A673 (cell line): ENCODE data around the gene SP6. TPM values are rescaled to one million over a fixed set of nuclear protein-coding genes. Genes with fewer than 3 reads are reported as not detected.

ENCODE experiments used
- BruUV-seq: library from RNA; stranded (reverse); fragments of 400-500 nt; replicated peaks from 2 replicates; lab custom pipeline; 2021; lab: Mats Ljungman, UMichigan
- CTCF ChIA-PET: fragments of 300-600 bp; sonication (Branson Sonifier 250); formaldehyde crosslinking; loops from one replicate; lab custom pipeline; 2022; ENCODE audit warnings: antibody characterized with exemption; lab: Charles Lee
- POLR2A ChIA-PET: fragments of 300-600 bp; sonication (Branson Sonifier 250); formaldehyde crosslinking; loops from one replicate; lab custom pipeline; 2022; ENCODE audit warnings: antibody characterized with exemption; ENCODE audit not compliant: low non-redundant PET; lab: Charles Lee
- DNase-seq: peaks from one replicate; pipeline ENCODE4 v3.0.0-alpha.2; 2015; ENCODE audit warnings: low spot score
- H3K27ac ChIP-seq: fragments of 200-600 bp; sonication (generic); 2 replicates; pipeline ENCODE4 v1.5.1; 2016; ENCODE audit warnings: mixed run types, low read depth, mild to moderate bottlenecking, mixed read lengths, antibody characterized with exemption, low read length; ENCODE audit not compliant: poor library complexity, severe bottlenecking
- H3K27me3 ChIP-seq: fragments of 200-600 bp; sonication (generic); replicated peaks from 2 replicates; pipeline ENCODE4 v1.6.1; 2017; ENCODE audit warnings: mixed run types, low read depth, mild to moderate bottlenecking, mixed read lengths, antibody characterized with exemption, low read length; ENCODE audit not compliant: insufficient read depth, poor library complexity
- H3K36me3 ChIP-seq: fragments of 200-600 bp; sonication (generic); 2 replicates; pipeline ENCODE4 v1.6.1; 2016; ENCODE audit warnings: mixed run types, mild to moderate bottlenecking, mixed read lengths, antibody characterized with exemption, low read length; ENCODE audit not compliant: insufficient read depth, poor library complexity, severe bottlenecking
- H3K4me1 ChIP-seq: fragments of 200-600 bp; sonication (generic); 2 replicates; pipeline ENCODE4 v1.6.1; 2017; ENCODE audit warnings: mixed run types, mild to moderate bottlenecking, mixed read lengths, antibody characterized with exemption, low read length; ENCODE audit not compliant: insufficient read depth, poor library complexity, severe bottlenecking
- H3K4me3 ChIP-seq: fragments of 200-600 bp; sonication (generic); 2 replicates; pipeline ENCODE4 v1.5.1; 2016; ENCODE audit warnings: low read depth, mixed run types, mild to moderate bottlenecking, mixed read lengths, low read length; ENCODE audit not compliant: poor library complexity, severe bottlenecking
- H3K9me3 ChIP-seq: fragments of 200-600 bp; sonication (generic); 2 replicates; pipeline ENCODE4 v1.6.1; 2016; ENCODE audit warnings: mixed run types, low read depth, mild to moderate bottlenecking, mixed read lengths, antibody characterized with exemption, low read length; ENCODE audit not compliant: poor library complexity, severe bottlenecking
- EZH2 ChIP-seq: fragments of 200-600 bp; sonication (generic); IDR thresholded peaks from 2 replicates; pipeline ENCODE4 v1.6.1; 2017; ENCODE audit warnings: borderline replicate concordance, low read depth, mild to moderate bottlenecking, mixed read lengths, antibody characterized with exemption, low read length; ENCODE audit not compliant: poor library complexity, severe bottlenecking
- intact Hi-C: fragments of 100-400 bp; cut with micrococcal nuclease; formaldehyde crosslinking; loops from one replicate; pipeline ENCODE4 v1.10.0; 2022; ENCODE audit not compliant: unreplicated experiment
- total RNA-seq: library from RNA; stranded (reverse); gene quantifications from 2 replicates; pipeline ENCODE4 v1.2.3, GENCODE V29; 2021
- TF ChIP-seq, protein P1 (sequence below): fragments of 300-800, 200-600 bp; sonication (generic); conservative IDR thresholded peaks from 2 replicates; pipeline ENCODE4 v1.5.1; 2017; ENCODE audit warnings: low read depth, mild to moderate bottlenecking, antibody characterized with exemption, low read length, moderate library complexity, mixed read lengths

Gene SP6
- total RNA-seq, 1 experiment from 2014 or later = 0.15 TPM

DNA sequence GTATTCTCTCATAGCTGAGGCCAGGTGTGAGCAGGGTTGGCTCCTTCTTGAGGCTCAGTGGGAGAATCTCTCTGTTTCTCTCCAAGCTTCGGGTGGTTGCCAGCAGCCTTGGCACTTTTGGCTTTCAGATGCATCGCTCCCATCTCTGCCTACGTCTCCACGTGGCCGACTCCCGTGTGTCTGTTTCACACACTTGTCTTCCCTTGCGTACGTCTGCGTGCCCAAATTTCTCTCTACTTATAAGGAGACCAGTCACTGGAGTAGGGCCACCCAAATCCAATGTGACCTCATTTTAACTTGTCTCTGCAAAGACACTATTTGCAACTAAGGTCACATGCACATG, 44.1 kb downstream of the SP6 start:
- POLR2A ChIA-PET = no interaction called here
- H3K4me1 ChIP-seq = no peaks in the 10 kb centered on the region
- TF ChIP-seq EZH2 = no peak
- TF ChIP-seq, protein P1, sequence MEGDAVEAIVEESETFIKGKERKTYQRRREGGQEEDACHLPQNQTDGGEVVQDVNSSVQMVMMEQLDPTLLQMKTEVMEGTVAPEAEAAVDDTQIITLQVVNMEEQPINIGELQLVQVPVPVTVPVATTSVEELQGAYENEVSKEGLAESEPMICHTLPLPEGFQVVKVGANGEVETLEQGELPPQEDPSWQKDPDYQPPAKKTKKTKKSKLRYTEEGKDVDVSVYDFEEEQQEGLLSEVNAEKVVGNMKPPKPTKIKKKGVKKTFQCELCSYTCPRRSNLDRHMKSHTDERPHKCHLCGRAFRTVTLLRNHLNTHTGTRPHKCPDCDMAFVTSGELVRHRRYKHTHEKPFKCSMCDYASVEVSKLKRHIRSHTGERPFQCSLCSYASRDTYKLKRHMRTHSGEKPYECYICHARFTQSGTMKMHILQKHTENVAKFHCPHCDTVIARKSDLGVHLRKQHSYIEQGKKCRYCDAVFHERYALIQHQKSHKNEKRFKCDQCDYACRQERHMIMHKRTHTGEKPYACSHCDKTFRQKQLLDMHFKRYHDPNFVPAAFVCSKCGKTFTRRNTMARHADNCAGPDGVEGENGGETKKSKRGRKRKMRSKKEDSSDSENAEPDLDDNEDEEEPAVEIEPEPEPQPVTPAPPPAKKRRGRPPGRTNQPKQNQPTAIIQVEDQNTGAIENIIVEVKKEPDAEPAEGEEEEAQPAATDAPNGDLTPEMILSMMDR = no peak
- intact Hi-C loops = no loop called here
- DNase-seq = no peak
- H3K27me3 ChIP-seq = no peaks in the 10 kb centered on the region
- H3K27ac ChIP-seq = no peak overlapping the region
- BruUV-seq = no TSS peak
- CTCF ChIA-PET = no interaction called here
- no peaks in the 10 kb centered on the region for H3K36me3 ChIP-seq
- no peaks in the 10 kb centered on the region for H3K9me3 ChIP-seq
- no peak overlapping the region for H3K4me3 ChIP-seq

DNA sequence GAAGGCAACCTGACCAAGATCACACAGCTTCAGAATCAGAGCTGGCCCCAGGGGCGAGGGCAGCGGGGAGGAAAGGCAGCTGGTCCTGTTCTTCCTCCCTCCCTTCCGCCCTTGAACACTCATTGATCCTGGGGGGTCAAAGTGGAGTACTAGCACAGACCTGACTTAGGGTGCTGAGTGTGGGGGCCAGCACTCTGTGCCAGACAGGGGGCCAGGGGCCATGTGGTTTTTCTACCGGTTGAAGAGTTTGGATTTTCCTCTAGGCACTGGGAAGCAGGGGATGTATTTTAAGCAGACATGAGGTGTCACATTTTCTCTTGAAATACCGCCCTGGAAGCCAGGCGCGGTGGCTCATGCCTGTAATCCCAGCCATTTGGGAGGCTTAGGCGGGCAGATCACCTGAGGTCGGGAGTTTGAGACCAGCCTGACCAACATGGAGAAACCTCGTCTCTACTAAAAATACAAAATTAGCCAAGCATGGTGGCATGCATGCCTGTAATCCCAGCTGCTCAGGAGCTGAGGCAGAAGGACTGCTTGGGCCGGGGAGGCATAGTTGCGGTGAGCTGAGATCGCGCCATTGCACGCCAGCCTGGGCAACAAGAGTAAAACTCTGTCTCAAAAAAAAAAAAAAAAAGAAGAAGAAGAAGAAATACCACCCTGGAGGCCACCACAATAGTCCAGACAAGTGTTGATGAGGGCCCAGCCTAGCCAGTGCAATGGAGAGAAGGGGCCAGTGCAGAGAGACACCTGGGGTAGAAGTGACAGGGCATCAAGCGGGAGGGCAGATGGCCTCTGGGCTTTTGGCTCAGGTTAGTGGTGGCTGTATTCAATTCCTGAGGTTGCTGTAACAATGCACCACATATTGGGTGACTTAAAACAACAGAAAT, 44.7 kb downstream of the SP6 start:
- H3K4me3 ChIP-seq = no peak overlapping the region
- no peaks in the 10 kb centered on the region for H3K36me3 ChIP-seq
- no peaks in the 10 kb centered on the region for H3K9me3 ChIP-seq
- CTCF ChIA-PET = no interaction called here
- no peaks in the 10 kb centered on the region for H3K27me3 ChIP-seq
- no peak overlapping the region for H3K27ac ChIP-seq
- TF ChIP-seq EZH2 = no peak
- TF ChIP-seq, protein P1 = no peak
- no TSS peak for BruUV-seq
- DNase-seq = no peak
- POLR2A ChIA-PET = no interaction called here
- intact Hi-C loops = no loop called here
- H3K4me1 ChIP-seq = no peaks in the 10 kb centered on the region

DNA sequence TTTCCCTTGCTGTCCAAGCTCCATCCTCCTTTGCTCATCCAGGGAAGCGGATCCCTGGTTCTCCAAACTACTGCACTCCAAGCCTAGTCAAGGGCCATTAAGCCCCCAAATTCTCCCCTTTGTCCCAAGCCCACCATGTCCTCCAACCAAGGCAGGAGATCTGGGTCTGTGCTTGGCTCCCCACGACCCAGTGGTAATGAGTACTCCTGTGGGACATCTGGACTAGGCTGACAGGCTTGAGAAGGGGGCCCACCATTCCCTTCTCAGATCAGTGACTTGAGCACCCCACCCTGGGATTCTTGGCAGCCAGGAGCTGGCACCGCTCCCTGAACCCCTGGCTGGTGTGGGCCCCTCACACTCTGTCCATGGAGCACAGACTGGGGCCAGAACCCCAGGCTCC, 46.5 kb downstream of the SP6 start:
- Histone ChIP-seq H3K27me3 (no peaks in the 10 kb centered on the region), H3K4me1 (no peaks in the 10 kb centered on the region), H3K36me3 (no peaks in the 10 kb centered on the region), H3K27ac (no peak overlapping the region), H3K4me3 (no peak overlapping the region), H3K9me3 (no peaks in the 10 kb centered on the region)
- intact Hi-C loops = no loop called here
- CTCF ChIA-PET = no interaction called here
- no peak for DNase-seq
- BruUV-seq = no TSS peak
- POLR2A ChIA-PET = no interaction called here
- TF ChIP-seq, protein P1 = no peak
- no peak for TF ChIP-seq EZH2
